GM19455 (cell line): ENCODE results near the gene PRKCQ.

ENCODE experiments used
- ATAC-seq: cut with Tn5 transposase; IDR thresholded peaks from one replicate; pipeline ENCODE4 v1.9.1; 2021; ENCODE audit not compliant: unreplicated experiment

Gene PRKCQ

DNA sequence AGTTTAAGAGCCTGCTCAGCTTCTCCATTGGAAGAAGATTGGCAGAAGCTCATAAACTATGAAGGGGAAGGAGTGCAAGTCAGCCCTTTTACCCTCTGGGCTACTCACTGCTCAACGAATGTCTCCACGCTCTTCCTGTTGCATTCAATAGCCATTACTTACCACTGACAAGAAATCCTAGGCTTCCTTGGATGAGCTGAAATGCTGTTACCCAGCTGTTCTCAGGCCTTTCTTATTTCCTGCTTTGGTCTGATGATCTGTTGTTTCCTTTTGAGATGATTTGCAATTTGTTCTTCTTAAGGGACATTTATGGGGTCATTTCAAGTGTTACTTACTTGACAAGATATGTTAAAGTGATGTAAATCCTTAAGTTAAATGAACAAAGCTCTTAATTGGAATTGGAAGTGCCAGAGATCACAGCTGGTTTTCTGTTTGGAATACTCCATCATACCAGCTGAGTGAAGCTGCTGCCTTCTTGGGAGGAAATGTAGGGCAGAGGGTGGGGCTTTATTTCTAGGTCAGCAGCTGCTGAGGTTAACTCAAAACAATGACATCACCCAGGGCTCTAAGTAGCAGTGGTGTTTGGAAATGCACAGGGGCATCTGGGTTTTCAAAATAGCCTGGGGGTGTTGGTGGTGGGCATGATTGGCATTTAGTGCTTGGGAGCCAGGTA is 170.0 kb downstream of the PRKCQ start:
- no peak for ATAC-seq

- no peak for ATAC-seq
Measured at GRCh38 chr10:6408799-6409198, 171.3 kb downstream of the PRKCQ start.

DNA sequence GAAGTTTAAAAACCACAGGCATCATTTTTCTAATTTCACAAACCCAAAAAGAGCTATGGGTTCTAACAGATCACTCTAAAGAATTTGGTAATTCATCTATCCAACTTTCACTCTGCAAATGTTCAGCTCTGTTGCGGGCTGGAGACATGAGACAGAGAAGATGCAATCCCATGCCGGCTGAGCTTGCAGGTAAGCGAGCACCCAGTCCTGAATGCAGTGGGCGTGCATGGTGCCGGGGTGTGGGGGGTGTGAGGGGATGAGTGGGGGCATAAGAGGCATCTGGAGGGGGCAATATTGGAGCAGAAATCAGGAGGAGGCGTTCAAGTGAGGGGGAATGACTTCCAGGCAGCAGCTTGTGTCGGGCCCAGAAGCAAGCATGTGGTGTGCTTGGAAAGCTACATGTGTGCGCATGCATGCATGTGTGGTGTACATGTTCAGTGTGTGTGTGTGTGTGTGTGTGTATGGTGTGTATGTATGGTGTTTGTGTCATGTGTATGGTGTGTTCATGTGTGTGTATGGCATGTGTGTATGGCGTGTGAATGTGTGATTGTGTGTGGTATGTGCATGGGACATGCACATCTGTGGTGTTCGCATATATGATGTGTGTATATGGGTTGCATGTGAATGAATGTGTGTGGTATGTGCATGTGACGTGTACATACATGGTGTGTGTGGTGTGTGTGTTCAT is 172.9 kb downstream of the PRKCQ start:
- ATAC-seq, result no peak

GRCh38 chr10:6406220-6407033 is 173.6 kb downstream of the PRKCQ start:
- no peak for ATAC-seq

DNA sequence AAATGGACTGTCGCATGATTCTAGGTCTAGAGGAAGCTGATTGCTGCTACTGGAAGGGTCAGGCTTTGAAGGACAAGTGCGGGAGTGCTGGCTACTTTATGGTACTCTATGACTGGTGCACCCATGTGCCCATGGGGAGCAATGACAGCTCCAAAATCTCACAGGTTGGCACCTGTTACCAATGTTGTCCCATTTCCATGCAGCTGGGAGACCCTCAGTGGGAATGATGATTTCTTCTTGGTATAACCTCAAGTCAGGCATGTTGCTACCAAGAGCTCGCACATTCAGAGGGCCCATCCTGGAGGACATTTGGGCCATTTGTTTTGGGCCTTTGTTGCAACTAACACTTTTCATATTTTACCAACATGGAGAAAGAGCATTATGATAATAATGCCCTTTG is 174.4 kb downstream of the PRKCQ start:
- no peak for ATAC-seq

DNA sequence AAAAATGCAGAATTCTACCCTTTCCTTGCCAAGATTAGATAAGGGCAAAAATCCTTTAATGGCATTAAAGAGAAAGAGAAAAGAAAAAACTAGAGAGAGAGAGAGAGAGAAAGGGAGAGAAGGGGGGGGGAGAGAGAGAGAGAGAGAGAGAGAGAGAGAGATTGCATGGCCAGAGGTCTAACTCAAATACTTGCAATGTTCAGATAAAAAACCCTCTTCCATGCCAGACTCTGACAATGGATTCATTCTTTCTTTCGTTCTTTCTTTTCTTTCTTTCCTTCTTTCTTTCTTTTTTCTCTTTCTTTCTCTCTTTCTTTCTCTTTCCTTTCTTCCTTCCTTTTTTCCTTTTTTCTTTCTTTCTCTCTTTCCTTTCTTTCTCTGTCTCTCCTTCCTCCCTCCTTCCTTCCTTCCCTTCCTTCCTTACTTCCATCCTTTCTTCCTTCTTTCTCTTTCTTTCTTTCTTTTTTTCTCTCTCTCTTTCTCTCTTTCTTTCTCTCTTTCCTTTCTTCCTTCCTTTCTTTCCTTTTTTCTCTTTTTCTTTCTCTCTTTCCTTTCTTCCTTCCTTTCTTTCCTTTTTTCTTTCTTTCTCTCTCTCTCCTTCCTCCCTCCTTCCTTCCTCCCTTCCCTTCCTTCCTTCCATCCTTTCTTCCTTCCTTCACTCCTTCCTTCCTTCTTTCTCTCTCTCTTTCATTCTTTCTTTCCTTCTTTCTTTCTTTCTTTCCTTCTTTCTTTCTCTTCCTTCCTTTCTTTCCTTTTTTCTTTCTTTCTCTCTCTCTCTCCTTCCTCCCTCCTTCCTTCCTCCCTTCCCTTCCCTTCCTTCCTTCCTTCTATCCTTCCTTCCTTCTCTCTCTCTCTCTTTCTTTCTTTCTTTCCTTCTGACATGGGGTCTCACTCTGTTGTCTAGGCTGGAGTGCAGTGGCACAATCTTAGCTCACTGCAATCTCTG is 175.7 kb downstream of the PRKCQ start:
- ATAC-seq, result no peak

DNA sequence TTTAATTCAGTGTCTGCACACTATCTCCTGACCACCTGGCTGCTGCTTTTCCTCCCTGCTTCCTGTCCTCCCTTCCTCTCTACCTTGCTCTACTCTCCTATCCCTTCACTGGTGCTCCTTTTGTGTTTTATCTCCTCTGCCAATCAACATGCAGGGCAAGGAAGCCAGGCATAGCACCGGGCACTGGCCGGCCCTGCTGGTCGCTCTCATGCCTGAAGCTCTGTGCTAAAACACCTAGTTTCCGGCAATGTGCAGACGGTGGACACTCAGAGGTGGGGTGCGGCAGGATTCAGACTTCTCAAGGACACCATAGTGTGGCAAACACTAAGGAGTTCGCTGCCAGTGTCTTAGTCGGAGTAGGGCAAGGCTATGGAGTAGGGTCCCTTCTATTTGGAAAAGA is 177.1 kb downstream of the PRKCQ start:
- ATAC-seq, result no peak

DNA sequence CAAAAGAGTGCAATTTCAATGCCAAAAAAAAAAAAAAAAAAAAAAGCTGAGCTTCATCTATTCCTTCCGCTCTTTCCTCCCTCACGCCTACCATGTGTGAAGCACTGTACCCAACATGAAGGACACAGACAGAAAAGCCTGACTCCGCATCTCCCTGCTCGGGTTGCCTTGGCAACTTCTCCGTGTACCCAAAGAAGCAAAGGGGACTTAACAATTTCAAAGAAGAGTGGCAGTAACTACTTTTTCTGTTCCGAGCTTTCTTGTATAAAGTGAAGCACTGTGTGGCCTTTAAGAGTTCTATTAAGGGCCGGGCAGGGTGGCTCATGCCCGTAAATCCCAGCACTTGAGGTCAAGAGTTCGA is 177.7 kb downstream of the PRKCQ start:
- no peak for ATAC-seq

DNA sequence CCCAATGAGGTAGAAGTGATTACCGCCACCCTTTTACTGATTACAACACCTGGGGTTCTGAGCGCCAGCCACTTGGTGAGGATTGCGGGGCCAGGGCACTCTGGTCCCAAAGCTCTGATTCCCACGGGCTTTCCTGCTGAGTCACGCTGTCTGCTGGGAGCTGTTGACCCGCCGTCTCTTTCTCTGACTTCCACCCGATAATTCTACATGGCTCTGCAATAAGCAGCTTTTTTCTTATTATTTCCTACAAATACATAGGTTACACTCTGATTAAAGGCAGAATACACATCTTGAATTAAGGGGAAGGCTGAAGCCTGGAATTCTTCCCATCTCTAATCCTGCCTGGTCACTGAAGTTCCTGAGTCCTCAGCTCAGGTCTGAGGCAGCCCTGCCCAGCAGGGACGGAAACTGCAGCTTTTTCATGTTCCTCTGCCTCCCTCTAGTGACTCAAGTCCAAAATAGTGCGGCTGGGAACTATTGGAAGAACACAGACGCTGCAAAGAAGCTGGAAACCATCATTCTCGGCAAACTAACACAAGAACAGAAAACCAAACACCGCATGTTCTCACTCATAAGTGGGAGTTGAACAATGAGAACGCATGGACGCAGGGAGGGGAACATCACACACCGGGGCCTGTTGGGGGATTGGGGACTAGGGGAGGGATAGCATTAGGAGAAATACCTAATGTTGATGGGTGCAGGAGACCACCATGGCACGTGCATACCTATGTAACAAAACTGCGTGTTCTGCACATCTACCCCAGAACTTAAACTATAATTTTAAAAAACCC is 178.3 kb downstream of the PRKCQ start:
- peak; percentile 75 for ATAC-seq

GRCh38 chr10:6400821-6401465 is 179.1 kb downstream of the PRKCQ start:
- ATAC-seq, result no peak

DNA sequence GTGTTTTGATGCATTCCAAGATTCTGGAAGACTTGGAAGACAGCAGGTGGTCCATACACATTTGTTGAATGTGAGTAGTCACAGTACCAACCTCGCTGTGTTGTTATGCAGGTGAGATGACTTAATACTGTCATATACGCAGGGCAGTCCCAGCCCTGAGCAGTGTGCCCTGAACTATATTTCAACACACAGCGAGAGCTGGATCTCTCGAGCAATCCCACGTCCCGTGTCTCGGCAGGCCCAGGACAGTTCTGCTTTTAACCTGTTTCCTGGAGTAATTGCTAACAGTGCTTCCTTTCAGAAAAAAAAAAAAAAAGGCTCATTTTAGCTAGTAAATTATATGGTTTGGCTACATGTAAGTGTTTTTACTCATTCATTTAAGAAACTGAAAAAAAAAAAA is 179.7 kb downstream of the PRKCQ start:
- ATAC-seq, result no peak

- ATAC-seq, result no peak
Measured at GRCh38 chr10:6399879-6400278, 180.2 kb downstream of the PRKCQ start.

GRCh38 chr10:6399231-6399741 is 180.8 kb downstream of the PRKCQ start:
- no peak for ATAC-seq

DNA sequence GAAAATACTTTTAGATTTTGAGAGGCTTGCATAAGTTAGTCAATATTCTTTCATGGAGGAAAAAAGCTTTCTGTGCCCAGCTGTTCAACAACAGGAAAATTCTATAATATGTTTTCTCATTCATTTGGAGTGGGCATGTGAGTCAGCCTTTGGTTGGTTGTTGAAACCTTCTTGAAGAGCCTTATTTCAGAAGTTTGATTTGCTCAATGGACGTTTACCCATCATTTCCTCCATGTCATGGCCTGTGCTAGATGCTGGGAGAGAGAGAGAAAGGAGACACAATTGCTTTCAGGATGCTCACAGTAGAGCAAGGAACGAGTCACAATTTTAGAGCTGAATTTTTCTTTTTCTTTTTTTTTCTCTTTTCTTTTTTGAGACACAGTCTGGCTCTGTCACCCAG is 181.7 kb downstream of the PRKCQ start:
- ATAC-seq, result no peak

GRCh38 chr10:6396652-6397051 is 183.4 kb downstream of the PRKCQ start:
- no peak for ATAC-seq

- ATAC-seq, result no peak
Measured at GRCh38 chr10:6396226-6396625, 183.8 kb downstream of the PRKCQ start.

DNA sequence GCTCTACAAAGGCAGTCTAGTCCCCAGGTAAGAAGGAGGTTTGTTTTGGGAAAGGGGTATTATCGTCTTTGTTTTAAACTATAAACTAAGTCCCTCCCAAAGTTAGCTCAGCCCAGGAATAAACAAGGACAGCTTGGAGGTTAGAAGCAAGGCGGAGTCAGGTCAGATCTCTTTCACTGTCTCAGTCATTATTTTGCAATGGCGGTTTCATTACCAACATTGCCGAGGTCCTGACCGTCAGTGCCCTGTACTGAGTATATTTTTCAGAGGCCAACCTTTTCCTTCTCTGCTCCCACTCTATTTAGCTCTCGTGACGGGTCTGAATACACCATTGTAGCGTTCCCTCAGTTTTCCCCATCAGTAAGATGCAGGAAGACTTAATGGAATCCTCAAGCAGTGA is 184.5 kb downstream of the PRKCQ start:
- ATAC-seq, result no peak

DNA sequence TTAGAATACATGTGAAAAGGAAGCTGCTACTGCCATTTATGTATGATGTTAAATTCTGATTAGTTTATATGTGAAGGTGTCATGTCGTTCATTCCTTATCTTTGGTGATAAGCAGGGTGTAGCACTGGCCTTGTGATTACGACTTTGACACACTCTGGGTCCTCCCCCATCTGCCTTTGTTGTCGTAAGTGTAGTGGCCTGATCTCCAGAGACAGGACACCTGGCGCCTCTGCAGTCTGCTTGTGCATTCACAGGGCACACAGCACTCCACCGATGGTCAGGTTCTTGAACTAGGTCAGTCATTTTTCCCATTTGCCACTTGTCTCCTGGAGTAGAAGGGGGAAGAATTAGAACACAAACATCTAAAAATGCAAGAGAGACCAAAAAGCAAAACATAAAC is 186.0 kb downstream of the PRKCQ start:
- ATAC-seq, result no peak

- no peak for ATAC-seq
Measured at GRCh38 chr10:6393168-6393567, 186.9 kb downstream of the PRKCQ start.
